HG03565 (cell line): ENCODE results near the gene HKDC1.
"Not testable (repeated sequence)": the region's sequence is repeated elsewhere in the genome, so short reads cannot be mapped to it uniquely, and the experiment has no call there.

Experiments
- ATAC-seq: cut with Tn5 transposase; IDR thresholded peaks from one replicate; pipeline ENCODE4 v1.9.1; 2021; ENCODE audit warnings: mild to moderate bottlenecking, moderate library complexity; ENCODE audit not compliant: unreplicated experiment

The HKDC1 gene

DNA sequence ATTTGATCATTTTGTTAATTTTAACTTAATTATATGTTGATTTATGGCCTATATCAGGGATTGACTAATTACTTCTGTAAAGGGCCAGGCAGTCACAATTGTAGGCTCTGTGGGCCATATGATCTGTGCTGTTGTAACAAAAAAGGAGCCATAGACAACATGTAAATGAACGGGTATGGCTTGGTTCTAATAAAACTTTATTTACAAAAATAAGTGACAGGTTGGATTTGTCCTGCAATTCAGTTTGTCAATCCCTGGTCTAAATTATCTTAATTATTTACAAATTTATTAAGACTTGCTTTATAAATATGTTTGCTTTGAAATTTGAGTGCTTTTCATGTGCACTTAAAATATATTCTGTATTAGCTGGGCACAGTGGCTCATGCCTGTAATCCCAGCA, 55.3 kb downstream of the HKDC1 start:
- no peak for ATAC-seq

DNA sequence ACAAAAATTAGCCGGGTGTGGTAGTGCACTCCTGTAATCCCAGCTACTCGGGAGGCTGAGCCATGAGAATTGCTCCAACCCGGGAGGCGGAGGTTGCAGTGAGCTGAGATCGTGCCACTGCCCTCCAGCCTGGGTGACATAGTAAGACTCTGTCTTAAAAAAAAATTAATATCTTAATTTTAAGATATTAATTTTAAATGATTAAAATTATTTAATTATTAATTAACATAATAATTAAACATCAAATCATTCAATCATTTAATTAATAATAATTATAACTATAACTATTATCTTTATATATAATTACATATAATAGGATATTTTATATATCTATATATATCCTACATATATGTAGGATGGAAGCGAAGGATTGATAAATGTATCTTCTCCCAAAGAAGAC, 56.4 kb downstream of the HKDC1 start:
- no peak for ATAC-seq

DNA sequence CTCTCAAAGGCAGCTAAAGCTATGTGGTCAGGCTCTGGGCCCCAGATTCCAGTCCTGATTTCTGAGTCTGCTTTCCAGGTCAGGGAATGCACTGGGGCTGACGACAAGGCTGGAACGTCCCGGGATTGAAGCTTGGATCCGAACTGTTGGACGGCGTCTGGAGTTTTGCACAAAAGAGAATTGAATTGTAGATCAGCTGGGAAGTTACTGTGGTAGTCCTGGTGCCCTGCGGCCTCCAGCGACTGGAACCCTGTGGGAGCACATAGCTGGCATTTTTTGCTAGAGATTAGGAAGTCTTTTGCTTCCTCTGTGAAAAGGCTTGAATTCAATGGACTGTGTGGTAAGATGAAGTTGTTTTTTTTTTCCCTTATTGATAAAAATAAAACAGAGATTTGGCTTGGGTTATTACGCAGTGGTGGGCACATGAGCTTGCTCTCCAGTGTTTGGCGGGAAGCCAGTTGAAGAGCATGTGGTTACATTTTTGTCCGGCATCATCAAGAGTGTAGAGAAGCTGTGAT, 58.4 kb downstream of the HKDC1 start, which contains the start of gene HK1:
Gene HK1 (plus strand): TSS at position 51 of the 518 bp plus-strand sequence.
- no peak for ATAC-seq

DNA sequence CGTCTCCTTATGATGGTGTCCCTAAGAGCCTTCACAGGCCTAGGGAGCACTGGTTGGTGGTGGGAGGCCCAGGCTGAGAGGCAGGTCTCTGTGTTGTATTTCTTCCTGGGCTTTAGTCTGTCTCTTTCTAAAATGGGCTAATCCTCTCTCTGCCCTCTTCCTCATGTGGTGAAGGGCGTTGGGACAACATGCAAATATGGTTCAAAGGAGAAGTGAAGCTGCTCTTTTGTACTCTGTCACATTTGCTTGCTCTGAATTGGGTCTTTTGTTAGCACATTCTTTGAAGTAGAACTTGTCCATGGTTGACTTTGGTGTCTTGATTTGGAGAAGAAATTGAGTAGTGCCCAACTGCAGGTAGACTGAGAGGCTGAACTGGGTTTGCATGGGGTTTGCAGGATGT, 59.0 kb downstream of the HKDC1 start:
- ATAC-seq = no peak

DNA sequence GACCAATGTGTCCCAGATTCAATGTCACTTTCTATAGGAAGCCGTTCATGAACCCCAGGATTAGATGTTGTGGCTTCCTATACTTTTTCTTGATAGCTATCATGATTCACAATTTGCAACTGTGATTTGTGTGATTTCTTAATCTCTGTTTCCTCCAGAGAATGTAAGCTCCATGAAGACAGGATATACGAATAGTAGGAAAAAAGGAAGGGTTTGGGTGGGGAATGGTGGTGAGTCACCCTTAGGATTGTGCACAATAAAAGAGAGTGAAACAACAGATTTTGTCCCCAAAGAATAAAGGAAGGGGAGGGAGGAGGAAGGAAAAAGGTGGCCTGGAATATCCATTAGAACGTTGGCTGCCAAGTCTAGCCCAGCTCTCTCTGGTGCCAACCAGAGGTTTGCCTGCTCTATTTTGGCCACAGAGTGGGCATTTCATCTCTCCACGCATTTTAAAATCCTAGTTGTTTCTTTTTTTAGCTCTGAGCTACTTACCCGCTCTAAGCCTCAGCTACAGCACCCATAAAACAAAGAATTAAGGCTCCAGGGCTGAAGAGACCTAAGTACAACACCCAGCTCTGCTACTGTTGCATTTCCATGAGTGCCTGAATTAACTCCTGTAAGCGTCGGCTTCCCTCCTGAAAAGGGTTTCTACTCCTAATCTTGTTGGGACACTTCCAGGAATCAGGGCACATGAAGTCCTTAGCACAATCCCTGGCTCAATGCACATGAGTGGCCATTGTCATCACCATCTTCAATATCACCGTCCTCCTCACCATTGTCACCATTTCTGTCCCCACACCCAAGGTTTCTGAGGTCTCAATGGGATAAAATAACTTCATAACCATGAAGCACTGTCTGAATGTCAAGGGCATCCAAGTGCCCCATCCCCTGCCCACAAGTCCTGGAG, 61.6 kb downstream of the HKDC1 start:
- no peak for ATAC-seq

DNA sequence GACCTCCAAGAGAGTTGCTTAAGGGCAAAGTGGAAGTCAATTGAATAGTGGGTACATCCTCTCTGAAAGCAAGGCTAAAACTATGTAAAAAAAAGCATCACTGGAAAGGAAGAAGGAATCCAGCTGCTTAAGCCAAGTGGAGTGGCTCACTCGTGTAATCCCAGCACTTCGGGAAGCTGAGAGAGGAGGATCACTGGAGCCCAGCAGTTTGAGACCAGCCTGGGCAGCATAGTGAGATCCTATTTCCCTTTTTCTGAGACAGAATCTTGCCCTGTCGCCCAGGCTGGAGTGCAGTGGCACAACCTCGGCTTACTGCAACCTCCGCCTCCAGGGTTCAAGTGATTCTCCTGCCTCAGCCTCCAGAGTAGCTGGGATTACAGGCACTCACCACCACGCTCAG, 64.3 kb downstream of the HKDC1 start:
- not testable (repeated sequence) for ATAC-seq

DNA sequence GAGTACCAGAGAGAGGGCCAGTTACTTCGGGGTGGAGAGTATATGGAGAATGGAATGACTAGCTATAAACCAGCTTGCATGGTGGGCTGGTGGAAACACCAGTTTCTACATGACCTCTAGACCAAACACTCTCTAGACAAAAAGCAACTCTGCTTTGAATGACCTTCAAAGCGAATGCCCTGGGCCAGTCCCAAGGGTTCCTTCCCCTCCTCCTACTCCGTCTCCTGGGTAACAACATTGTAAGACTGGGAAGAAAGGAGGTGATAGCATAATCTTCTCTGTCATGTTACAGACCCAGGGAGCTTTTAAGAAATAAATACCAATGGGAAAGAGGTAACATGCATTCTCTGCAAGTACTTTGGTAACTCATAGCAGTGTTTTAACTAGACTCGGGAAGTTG, 65.6 kb downstream of the HKDC1 start:
- ATAC-seq = no peak

DNA sequence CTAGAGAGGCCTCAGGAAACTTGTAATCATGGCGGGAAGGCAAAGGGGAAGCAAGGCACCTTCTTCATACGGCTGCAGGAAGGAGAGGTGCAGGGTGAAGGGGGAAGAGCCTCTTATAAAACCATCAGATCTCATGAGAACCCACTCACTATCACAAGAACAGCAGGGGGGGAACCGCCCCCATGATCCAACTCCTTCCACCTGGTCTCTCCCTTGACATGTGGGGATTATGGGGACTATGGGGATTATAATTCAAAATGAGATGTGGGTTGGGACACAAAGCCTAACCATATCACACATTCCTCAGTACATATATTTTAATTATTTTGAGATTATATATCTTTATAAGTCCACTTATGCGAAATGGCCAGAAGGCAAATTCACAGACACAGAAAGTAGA, 67.0 kb downstream of the HKDC1 start:
- ATAC-seq = no peak

DNA sequence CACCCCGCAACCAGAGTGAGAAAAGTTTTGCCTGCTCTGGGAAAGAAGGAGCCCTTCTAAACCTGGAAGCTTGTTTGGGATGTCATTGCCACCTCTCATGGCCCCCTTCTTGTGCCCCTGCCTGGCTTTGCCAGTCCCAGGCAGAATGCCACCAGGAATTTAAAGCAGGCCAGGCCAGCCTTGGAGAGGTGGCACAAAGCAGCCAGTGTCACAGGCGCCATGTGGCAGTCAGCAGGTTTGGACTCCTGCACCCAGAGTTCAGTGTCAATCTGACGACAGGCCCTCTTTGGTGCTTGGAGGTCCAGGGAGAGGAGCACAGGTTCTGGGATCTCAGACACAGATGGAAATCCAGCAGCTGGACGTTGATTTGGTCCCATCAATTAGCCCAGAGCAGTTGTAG, 70.9 kb downstream of the HKDC1 start:
- ATAC-seq = no peak

DNA sequence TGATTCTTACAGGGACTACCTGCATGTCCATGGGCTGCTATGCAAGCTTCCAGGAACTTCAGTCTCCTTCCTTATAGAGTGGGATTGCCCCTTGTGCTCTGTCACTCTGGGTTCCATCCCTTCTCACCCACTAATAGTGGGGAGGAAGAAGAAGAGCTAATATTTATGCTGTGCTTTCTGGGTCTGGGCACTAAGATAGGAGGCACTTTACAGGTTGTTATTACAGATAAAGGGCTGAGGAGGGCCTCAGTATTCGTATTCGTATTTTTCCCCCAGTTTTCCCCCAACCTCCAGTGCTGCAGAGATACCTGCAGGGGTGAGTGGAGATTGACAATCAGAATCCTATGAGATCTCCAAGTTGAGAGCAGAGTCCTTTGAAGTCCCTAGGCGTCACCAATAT, 72.3 kb downstream of the HKDC1 start:
- ATAC-seq = no peak

DNA sequence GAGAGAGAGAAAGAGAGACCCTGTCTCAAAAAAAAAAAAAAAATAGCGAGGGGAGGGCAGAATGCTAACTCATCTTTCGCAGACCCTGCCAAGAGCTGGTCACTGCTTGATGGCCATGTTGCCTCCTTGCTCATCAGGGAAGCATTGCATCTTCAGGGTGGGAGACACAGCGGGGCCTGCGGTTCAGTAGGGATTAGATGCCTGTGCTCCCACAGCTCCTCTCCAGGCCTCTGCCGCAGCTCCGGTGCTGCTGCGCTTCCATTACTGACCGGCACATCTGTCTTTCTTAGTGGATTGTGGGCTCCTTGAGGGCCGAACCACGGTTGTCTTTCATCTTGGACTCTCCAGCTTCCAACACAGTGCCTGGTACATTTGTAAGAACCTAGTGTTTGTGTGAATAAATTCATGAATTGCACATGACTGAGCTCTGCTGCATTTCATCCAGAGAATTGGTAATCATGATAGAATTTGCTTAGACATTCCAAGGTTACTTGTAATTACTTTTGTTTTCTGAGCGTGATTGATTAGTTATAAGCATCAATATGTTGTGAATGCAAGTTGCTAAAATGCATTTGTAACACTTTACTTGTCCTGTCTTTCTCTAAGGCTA, 75.0 kb downstream of the HKDC1 start:
- ATAC-seq = no peak

DNA sequence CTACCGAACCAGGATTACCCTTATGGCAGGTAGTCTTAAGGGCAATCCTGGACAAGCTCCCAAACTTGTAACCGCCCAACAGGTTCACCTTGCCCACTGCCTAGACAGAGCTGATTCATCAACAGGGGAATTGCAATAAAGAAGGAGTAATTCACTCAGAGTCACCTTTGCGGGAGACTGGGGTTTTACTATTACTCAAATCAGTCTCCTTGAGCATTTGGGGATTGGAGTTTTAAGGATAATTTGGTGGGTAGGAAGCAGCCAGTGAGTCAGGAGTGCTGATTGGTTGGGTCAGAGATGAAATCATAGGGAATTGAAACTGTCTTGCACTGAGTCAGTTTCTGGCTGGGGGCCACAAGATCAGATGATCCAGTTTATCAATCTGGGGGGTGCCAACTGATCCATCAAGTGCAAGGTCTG, 83.5 kb downstream of the HKDC1 start:
- ATAC-seq = no peak

DNA sequence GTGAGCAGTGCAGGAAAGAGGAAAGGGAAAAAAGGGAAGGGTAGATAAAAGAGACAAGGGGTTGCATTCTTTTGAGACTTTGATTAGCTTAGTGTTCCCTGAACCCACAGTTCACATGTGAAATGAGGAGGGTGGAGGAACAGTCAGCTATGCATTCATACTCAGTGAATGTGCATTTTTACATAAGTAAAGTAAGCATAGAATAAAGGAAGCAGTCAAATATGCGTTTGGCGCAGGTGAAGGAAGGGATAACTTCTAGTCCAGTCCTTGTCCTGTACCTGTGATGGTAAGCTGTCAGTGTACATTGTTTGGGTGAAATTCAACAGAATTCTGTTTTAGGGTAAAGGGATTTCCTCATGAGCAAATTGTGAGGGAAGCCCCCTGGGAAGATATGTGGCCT, 86.3 kb downstream of the HKDC1 start:
- no peak for ATAC-seq

DNA sequence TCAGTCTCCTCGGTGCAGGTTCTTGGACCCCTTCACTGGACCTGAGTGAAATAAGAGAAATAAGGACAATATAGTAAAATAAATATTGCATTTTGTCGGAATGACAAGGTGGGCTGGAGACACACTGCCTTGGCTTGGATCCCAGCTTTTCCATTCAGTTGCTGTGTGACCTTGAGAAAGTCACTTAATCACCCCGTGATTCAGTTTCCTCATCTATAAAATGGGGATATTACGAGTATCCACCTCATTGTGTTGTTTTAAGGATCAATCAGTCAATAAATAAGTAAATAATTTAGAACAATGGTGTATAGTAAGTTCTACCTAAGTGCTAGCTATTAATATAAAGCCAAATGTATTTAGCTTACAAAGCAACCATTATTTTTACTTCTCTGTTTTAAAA, 87.3 kb downstream of the HKDC1 start:
- ATAC-seq = no peak

DNA sequence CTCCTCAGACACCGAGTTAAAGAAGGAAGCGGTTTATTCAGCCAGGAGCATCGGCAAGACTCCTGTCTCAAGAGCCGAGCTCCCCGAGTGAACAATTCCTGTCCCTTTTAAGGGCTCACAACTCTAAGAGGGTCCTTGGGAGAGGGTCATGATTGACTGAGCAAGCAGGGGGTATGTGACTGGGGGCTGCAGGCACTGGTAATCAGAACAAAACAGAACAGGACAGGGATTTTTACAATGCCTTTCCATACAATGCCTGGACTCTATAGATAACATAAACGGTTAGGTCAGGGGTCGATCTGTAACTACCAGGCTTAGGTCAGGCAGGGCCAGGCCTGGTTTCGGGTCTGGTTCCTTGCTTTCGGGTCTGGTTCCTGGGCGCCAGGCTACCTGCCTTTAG, 88.2 kb downstream of the HKDC1 start:
- not testable (repeated sequence) for ATAC-seq

DNA sequence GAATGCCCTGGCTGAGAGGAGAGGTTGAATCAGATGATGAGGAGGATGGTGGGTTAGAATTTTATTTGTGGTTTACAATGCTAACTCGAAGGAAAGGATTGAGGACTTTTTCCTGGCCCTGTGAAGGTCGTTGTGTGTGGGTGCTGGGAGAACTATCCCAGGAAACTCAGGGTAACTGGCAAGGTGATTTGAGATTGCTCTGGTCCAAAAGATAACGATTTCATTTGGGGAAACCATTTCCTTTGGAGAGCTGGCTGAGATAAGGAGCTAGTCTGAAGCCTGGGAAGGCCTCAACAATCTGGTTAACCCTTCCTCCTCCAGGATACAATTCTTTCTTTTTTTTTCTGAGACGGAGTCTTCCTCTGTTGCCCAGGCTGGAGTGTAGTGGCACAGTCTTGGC, 91.2 kb downstream of the HKDC1 start:
- ATAC-seq = no peak

DNA sequence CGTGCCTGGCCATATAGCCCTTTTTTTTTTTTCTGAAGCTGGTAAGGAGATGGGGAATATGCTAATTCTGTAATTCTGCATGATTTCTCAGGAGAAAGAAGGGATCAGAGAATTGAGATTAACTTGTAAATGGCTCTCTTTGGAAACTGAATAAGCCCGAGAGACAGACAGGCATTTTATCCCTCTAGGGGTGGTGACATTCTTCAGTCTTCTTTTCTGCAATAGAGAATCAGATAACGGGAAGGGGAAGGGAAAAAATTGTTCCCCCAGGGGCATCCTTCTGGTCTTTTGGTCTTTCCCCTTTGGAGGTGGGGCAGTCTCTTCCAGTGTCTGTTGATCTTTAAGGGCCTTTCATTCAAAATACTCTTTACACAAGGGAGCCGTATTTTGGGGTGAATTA, 92.4 kb downstream of the HKDC1 start:
- ATAC-seq = no peak

DNA sequence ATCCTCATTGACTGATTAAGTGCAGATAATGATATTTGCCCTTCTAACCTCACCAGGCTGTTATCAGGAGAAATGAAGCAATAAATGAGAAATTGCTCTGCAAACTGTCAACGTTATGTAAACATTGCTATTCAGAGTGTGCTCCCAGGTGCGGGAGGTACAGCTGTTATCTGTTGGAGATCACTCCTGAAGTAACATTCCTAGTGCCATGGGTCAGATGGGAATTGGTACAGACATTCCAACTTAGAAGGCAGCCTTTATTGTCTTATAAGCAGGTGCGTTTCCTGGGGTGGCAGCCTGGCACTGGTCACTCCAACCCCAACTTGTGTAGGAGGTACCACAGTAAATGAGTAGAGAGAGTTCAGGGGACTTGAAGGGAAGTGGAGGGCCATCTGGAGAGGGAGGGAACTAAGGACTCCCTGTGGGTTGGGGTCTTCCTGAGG, 95.0 kb downstream of the HKDC1 start:
- ATAC-seq = no peak

DNA sequence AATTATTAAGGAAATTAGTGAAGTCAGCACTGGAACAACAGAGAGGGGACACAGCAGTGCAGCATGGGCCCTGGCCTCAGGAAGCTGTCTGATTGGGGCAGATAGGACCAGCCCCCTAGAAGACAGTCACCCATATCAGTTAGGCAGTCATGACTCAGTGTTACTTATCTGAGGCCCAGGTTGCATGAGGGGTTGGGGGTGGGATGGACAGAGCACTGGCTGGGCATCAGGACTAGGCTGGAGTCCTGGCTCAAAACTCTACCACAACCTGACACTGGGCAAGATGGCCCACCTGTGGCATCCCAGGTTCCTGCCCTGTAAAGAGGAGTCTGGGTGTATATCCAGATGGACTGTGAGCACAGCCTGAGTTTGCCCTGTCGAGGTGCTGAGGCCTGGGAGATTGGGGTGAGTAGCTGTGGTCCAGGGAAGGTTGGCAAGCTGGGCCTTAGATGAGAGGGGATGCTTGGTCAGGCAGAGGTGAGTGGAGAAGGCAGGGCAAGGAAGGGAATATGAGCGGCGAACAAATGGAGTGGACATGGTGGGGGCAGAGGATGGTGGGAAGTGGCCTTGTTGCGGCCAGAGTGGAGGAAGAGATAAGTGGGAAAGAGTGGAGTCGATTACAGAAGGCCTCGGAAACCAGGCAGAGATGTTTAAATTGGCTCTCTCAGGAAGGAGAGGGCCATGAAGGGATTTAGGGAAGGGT, 95.6 kb downstream of the HKDC1 start:
- no peak for ATAC-seq

DNA sequence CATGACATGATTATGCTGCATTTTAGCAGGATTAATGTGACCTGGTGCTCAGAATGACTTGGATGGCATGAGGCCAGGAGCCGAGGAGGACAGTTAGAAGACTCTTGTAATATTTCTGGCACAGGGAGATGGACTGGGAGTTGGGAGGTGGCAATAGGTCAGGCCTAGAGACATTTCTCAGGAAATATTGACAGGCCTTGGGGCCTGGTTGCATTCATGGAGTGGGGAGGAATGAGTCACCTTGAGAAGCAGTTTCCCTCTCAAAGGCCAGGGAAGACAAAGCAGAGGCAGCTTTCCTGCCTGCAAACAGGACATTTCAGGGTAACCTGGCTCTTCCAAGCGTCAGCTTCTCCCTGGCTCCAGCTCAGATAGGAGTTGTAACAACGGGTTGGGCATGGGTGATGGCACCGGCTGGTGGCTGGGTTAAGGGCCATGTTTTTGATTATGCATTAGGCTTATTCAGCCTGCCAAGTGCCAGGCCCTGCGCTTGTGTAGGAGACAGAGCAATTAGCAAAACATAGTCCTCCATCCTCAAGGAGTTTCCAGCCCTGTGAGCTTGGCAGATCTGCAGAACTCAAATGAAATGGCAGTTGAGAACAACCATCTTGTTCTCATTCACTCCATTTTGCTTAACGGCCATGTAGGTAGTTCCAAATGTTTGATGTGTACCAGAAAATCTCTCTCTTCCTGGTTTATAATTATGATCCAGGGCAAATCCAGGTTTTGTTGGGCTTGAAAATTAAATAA, 96.4 kb downstream of the HKDC1 start:
- ATAC-seq = no peak
